Coronary artery (tissue), 2 donors: ENCODE results near the gene HDAC11.

ENCODE experiments used
- DNase-seq: peaks from one replicate; pipeline ENCODE4 v3.0.0-alpha.2; 2017; ENCODE audit warnings: low spot score
- H3K27ac ChIP-seq, 2 donors: fragments of 200-600 bp; sonication (generic); one replicate each; pipeline ENCODE4 v1.5.1; 2016 to 2019
- H3K4me3 ChIP-seq: fragments of 200-600 bp; sonication (generic); 2 replicates; pipeline ENCODE4 v1.5.1; 2016; ENCODE audit warnings: mild to moderate bottlenecking, moderate library complexity
- CTCF ChIP-seq: fragments of 200-600 bp; sonication (generic); IDR thresholded peaks from one replicate; pipeline ENCODE4 v1.5.1; 2019; ENCODE audit warnings: antibody characterized with exemption

HDAC11 gene

GRCh38 chr3:13524979-13525669 is 45.0 kb downstream of the HDAC11 start:
- no peak for TF ChIP-seq CTCF
- no peak overlapping the region for H3K4me3 ChIP-seq
- no peak for DNase-seq
- H3K27ac ChIP-seq: peak overlapping the region in 1 of 2 donors; percentile 72

GRCh38 chr3:13525827-13526625 is 45.9 kb downstream of the HDAC11 start:
- no peak for TF ChIP-seq CTCF
- DNase-seq: no peak
- no peak overlapping the region for H3K4me3 ChIP-seq
- peak overlapping the region; percentile 48 to 86 for H3K27ac ChIP-seq

GRCh38 chr3:13526626-13526949 is 46.5 kb downstream of the HDAC11 start:
- Histone ChIP-seq H3K27ac (peak overlapping the region; percentile 48 to 86), H3K4me3 (no peak overlapping the region)
- no peak for DNase-seq
- TF ChIP-seq CTCF: no peak

GRCh38 chr3:13528217-13528867 is 48.2 kb downstream of the HDAC11 start:
- H3K4me3 ChIP-seq: no peak overlapping the region
- no peak for DNase-seq
- TF ChIP-seq CTCF: no peak
- peak overlapping the region in 1 of 2 donors; percentile 77 for H3K27ac ChIP-seq

- Histone ChIP-seq H3K4me3 (no peak overlapping the region), H3K27ac (peak overlapping the region in 1 of 2 donors; percentile 77)
- TF ChIP-seq CTCF: no peak
- no peak for DNase-seq
Observed at GRCh38 chr3:13529196-13530112, 49.3 kb downstream of the HDAC11 start.

GRCh38 chr3:13530241-13531009 is 50.3 kb downstream of the HDAC11 start:
- Histone ChIP-seq H3K4me3 (no peak overlapping the region), H3K27ac (peak overlapping the region in 1 of 2 donors; percentile 77)
- DNase-seq: no peak
- no peak for TF ChIP-seq CTCF
